K562 (cell line): ENCODE measurements around the gene PAN3. TPM values are rescaled to one million over a fixed set of nuclear protein-coding genes. Genes with fewer than 3 reads are reported as not detected.

Source experiments
- BDP1 ChIP-seq: IDR thresholded peaks from 3 replicates; pipeline ENCODE4 v1.6.1; 2011; ENCODE audit not compliant: insufficient read length, insufficient read depth
- BHLHE40 ChIP-seq: IDR thresholded peaks from 2 replicates; pipeline ENCODE4 v1.6.1; 2011; ENCODE audit warnings: low read length, improper control_type of control experiment
- MECOM ChIP-seq: fragments of 250-450 bp; sonication (Bioruptor Pico); IDR thresholded peaks from 2 replicates; pipeline ENCODE4 v1.8.0; 2022; ENCODE audit warnings: inconsistent platforms
- MYC ChIP-seq, 2 experiments: fragments of 250-450 bp in 1 of 2; sonication (Bioruptor Pico) in 1 of 2; IDR thresholded peaks; 2 replicates each; pipeline versions ENCODE4 v1.5.1 to v1.6.1; 2012 to 2021; ENCODE audit warnings: low read depth in 2 of 2, borderline replicate concordance in 1 of 2, improper control_type of control experiment in 1 of 2, low read length in 1 of 2, mild to moderate bottlenecking in 1 of 2, moderate library complexity in 1 of 2
- PHF20 ChIP-seq: fragments of 450-650 bp; IDR thresholded peaks from 2 replicates; pipeline ENCODE4 v1.6.1; 2018; ENCODE audit not compliant: partially characterized antibody
- SRSF9 ChIP-seq: fragments of 200-400 bp; formaldehyde crosslinking; IDR thresholded peaks from 2 replicates; pipeline ENCODE4 v1.6.1; 2017; ENCODE audit warnings: low read depth, low read length, borderline replicate concordance
- TBP ChIP-seq: optimal IDR thresholded peaks from 2 replicates; pipeline ENCODE3; 2011; ENCODE audit warnings: low read depth, low read length, improper control_type of control experiment
- ZFP91 ChIP-seq: sonication (generic); formaldehyde crosslinking; IDR thresholded peaks from 2 replicates; pipeline ENCODE4 v1.8.0; 2022; ENCODE audit warnings: mild to moderate bottlenecking, missing genetic modification reagents
- ZKSCAN1 ChIP-seq: fragments of 150-350 bp; IDR thresholded peaks from 2 replicates; pipeline ENCODE4 v1.6.1; 2016; ENCODE audit warnings: low read depth, low read length
- ZNF143 ChIP-seq: sonication (generic); formaldehyde crosslinking; IDR thresholded peaks from 2 replicates; pipeline ENCODE4 v1.9.0; 2022; ENCODE audit warnings: mild to moderate bottlenecking, missing genetic modification reagents
- ZNF696 ChIP-seq: fragments of 250-450 bp; sonication (Bioruptor Pico); conservative IDR thresholded peaks from 2 replicates; pipeline ENCODE4 v1.4.0; 2020; ENCODE audit warnings: mild to moderate bottlenecking, moderate library complexity
- polyA plus RNA-seq, 8 experiments: library from polyadenylated mRNA; depleted of rRNA in 4 of 8; stranded (reverse) in 5 of 8; unstranded in 3 of 8; fragments of >200 nt; fragmentation: Nextera tagmentation in 2 of 8; fragmentation: Illumina TruSeq in 1 of 8; extraction: Ambion mirVana in 2 of 8; extraction: Trizol in 1 of 8; gene quantifications; 2 replicates each; pipeline versions ENCODE4 v1.2.1 to v1.2.3, GENCODE V29; 2011 to 2014; ENCODE audit warnings: inconsistent platforms in 1 of 8, missing spikeins in 1 of 8
- total RNA-seq, 7 experiments: library from RNA; depleted of rRNA in 6 of 7; stranded (reverse); fragments of >200 nt in 6 of 7; fragmentation: Illumina TruSeq in 2 of 7; extraction: Trizol in 2 of 7; gene quantifications; 2 replicates each; pipeline versions ENCODE4 v1.2.1 to v1.2.3, GENCODE V29; 2011 to 2021; ENCODE audit warnings: low replicate concordance in 1 of 7
- TF ChIP-seq, protein P1 (sequence below): sonication (generic); formaldehyde crosslinking; IDR thresholded peaks from 2 replicates; pipeline ENCODE4 v1.4.0; 2020; ENCODE audit warnings: mild to moderate bottlenecking, missing genetic modification reagents
- TF ChIP-seq, protein P2 (sequence below), 2 experiments: fragments of 450-650 bp; formaldehyde crosslinking in 1 of 2; IDR thresholded peaks; 2 replicates each; pipeline versions ENCODE4 v1.4.0 to v1.6.1; 2014 to 2020; ENCODE audit warnings: mild to moderate bottlenecking in 2 of 2, borderline replicate concordance in 1 of 2, low read depth in 1 of 2

PAN3 gene
- total and polyA plus RNA-seq, 9 of the 15 experiments (the other 6 are each of a cell fraction or from before 2014, with no cell fraction given) = 7.2 to 19.9 (median 11.6) TPM

DNA sequence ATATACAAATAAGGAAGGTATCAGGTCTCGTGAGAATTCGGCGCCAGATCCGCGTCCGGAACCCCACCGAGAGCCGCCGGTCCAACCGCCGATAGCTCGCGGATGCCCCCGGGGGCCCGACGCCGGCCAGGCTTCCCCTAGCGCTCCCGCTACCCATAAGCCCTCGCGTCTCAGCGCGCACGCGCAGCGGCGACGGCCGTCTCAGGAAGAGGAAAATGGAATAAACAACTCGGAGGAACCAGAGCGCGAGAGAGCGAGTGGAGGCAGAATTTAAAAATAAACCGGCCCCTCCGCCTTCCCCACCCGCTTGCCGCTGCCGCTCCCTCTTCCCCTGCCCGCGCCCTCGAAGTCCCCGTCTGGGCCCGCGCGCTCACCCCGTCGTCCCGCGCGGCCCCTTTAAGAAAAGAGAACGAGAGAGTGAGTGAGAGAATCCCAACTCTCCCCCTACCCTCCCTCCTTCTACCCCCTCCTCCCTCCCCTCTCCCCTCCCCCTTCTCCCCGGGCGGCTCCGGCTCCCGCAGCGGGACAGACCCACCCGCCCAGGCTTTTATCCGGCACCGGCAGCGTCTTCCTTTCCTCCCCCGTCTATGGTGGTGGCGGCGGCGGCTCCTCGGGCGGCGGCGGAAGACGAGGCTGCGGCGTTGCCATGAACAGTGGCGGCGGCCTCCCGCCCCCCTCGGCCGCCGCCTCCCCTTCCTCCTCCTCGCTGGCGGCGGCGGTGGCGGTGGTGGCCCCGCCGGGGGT is at the start of gene PAN3 (continued):
- TF ChIP-seq ZNF696 (CRISPR knock-in tag) (no peak), ZKSCAN1 (no peak), PHF20 (no peak), ZNF143 (CRISPR knock-in tag) (peak; percentile 75), BHLHE40 (no peak), BDP1 (no peak), SRSF9 (no peak), MYC (IDR thresholded peaks at IDR 0.05; ENCODE audit: low read depth, low read length) (peak; percentile 23; the same call in 1 of the 2 replicates), MYC (CRISPR knock-in tag; IDR thresholded peaks at IDR 0.05; ENCODE audit: borderline replicate concordance, low read depth) (no peak), MECOM (CRISPR knock-in tag) (no peak), TBP (peak; percentile 68), ZFP91 (CRISPR knock-in tag) (peak; percentile 94)
- TF ChIP-seq, protein P1, sequence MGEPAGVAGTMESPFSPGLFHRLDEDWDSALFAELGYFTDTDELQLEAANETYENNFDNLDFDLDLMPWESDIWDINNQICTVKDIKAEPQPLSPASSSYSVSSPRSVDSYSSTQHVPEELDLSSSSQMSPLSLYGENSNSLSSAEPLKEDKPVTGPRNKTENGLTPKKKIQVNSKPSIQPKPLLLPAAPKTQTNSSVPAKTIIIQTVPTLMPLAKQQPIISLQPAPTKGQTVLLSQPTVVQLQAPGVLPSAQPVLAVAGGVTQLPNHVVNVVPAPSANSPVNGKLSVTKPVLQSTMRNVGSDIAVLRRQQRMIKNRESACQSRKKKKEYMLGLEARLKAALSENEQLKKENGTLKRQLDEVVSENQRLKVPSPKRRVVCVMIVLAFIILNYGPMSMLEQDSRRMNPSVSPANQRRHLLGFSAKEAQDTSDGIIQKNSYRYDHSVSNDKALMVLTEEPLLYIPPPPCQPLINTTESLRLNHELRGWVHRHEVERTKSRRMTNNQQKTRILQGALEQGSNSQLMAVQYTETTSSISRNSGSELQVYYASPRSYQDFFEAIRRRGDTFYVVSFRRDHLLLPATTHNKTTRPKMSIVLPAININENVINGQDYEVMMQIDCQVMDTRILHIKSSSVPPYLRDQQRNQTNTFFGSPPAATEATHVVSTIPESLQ (CRISPR knock-in tag) = no peak
- TF ChIP-seq, protein P2, sequence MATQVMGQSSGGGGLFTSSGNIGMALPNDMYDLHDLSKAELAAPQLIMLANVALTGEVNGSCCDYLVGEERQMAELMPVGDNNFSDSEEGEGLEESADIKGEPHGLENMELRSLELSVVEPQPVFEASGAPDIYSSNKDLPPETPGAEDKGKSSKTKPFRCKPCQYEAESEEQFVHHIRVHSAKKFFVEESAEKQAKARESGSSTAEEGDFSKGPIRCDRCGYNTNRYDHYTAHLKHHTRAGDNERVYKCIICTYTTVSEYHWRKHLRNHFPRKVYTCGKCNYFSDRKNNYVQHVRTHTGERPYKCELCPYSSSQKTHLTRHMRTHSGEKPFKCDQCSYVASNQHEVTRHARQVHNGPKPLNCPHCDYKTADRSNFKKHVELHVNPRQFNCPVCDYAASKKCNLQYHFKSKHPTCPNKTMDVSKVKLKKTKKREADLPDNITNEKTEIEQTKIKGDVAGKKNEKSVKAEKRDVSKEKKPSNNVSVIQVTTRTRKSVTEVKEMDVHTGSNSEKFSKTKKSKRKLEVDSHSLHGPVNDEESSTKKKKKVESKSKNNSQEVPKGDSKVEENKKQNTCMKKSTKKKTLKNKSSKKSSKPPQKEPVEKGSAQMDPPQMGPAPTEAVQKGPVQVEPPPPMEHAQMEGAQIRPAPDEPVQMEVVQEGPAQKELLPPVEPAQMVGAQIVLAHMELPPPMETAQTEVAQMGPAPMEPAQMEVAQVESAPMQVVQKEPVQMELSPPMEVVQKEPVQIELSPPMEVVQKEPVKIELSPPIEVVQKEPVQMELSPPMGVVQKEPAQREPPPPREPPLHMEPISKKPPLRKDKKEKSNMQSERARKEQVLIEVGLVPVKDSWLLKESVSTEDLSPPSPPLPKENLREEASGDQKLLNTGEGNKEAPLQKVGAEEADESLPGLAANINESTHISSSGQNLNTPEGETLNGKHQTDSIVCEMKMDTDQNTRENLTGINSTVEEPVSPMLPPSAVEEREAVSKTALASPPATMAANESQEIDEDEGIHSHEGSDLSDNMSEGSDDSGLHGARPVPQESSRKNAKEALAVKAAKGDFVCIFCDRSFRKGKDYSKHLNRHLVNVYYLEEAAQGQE (IDR thresholded peaks at IDR 0.05; ENCODE audit: borderline replicate concordance) = no peak
- TF ChIP-seq, protein P2 (CRISPR knock-in tag; IDR thresholded peaks at IDR 0.05; ENCODE audit: low read depth) = no peak
